GM20000 (cell line): Measurements from ENCODE around the gene ADGRB3.

ENCODE experiments used
- DNase-seq: peaks from one replicate; pipeline ENCODE4 v3.0.0; 2012; ENCODE audit warnings: low spot score
- CTCF ChIP-seq: IDR thresholded peaks from 2 replicates; pipeline ENCODE4 v1.5.1; 2012; ENCODE audit warnings: mild to moderate bottlenecking, control low read depth; ENCODE audit errors: extremely low read depth, missing control alignments

The ADGRB3 gene

DNA sequence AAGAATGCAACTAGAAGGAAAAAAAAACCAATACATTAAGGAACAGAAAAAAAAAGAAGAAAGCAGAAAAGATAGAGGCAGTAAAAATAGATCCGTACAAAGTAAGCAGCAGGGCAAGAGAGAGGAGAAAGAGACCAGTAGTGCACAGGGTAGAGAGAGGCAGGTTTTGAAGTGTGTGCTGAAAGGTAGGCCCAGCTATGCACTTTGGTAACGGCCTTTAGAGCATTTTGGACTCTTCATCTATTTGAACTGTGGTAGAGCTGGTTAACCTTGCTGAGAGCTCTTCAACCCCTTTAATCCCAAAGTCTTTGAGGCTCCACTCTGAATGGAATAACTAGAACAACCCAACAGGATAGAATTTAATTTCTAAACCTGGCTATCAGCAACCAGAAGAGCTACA is 45.2 kb downstream of the ADGRB3 start:
- no peak for TF ChIP-seq CTCF
- no peak for DNase-seq

DNA sequence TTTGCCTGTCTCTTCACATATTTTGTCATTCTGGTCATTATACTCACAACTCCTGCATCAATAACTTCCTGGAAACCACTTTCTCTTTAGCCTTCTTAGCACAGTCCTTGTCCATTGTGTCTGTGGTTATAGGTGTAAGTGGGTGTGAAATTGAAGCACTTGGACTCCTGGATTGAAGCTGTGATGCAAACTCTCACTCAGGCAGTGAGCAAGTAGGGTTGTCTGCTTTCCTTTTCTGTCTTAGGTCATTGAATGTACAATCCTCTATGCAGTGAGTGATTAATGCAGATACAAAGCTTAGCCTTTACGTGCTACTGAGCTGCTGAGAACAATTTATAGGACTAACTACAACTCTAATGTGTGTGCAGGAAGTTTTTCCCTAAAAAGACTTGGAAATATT is 54.8 kb downstream of the ADGRB3 start:
- no peak for DNase-seq
- no peak for TF ChIP-seq CTCF

GRCh38 chr6:68691120-68691519 is 56.0 kb downstream of the ADGRB3 start:
- DNase-seq = no peak
- no peak for TF ChIP-seq CTCF

GRCh38 chr6:68693271-68693670 is 58.2 kb downstream of the ADGRB3 start:
- TF ChIP-seq CTCF = no peak
- DNase-seq = no peak

DNA sequence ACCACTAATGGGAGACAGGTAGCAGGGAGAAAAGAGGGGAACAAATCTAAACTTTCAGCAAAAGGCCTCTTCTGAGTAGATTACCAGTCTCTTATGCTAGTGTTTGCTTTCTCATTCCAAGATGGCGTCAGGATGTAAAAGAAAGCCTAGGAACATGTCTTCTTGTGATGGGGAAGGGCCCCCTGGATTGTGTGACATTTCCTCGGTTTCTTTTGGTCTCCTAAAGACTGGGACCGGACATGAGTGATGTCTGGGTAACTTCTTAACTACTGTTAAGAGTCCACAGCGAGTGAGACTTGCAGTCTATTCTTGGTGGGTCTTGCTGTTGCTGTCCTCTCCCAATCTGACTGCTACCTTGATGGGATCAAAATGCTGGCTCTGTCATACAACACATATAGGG is 60.3 kb downstream of the ADGRB3 start:
- no peak for TF ChIP-seq CTCF
- DNase-seq = no peak

- DNase-seq = no peak
These were observed 60.8 kb downstream of the ADGRB3 start for GRCh38 chr6:68695838-68696237.

GRCh38 chr6:68697394-68697793 is 62.3 kb downstream of the ADGRB3 start:
- DNase-seq = no peak

More at GRCh38 chr6:68695838-68696237, 60.8 kb downstream of the ADGRB3 start:
- no peak for TF ChIP-seq CTCF

More at GRCh38 chr6:68697394-68697793, 62.3 kb downstream of the ADGRB3 start:
- TF ChIP-seq CTCF = no peak
